ENCODE data around the gene NR1H2.
"Not testable (repeated sequence)": the region's sequence is repeated elsewhere in the genome, so short reads cannot be mapped to it uniquely, and the experiment has no call there.

NR1H2 gene

GRCh38 chr19:50387868-50388245, 11.6 kb downstream of the NR1H2 start:
- Histone ChIP-seq H3K27ac (ENCODE audit: poor library complexity, severe bottlenecking) (no peak overlapping the region), H3K4me1 (ENCODE audit: insufficient read depth, poor library complexity, severe bottlenecking) (no peaks in the 10 kb centered on the region), H3K9me3 (ENCODE audit: severe bottlenecking) (no peaks in the 10 kb centered on the region), H3K4me3 (ENCODE audit: severe bottlenecking) (no peak overlapping the region), H3K36me3 (ENCODE audit: low read depth) (peaks cover 49% of the 10 kb centered on the region), H3K27me3 (ENCODE audit: insufficient read depth, poor library complexity, severe bottlenecking) (no peaks in the 10 kb centered on the region)
- TF ChIP-seq, protein P1, sequence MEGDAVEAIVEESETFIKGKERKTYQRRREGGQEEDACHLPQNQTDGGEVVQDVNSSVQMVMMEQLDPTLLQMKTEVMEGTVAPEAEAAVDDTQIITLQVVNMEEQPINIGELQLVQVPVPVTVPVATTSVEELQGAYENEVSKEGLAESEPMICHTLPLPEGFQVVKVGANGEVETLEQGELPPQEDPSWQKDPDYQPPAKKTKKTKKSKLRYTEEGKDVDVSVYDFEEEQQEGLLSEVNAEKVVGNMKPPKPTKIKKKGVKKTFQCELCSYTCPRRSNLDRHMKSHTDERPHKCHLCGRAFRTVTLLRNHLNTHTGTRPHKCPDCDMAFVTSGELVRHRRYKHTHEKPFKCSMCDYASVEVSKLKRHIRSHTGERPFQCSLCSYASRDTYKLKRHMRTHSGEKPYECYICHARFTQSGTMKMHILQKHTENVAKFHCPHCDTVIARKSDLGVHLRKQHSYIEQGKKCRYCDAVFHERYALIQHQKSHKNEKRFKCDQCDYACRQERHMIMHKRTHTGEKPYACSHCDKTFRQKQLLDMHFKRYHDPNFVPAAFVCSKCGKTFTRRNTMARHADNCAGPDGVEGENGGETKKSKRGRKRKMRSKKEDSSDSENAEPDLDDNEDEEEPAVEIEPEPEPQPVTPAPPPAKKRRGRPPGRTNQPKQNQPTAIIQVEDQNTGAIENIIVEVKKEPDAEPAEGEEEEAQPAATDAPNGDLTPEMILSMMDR (IDR thresholded peaks at IDR 0.05; ENCODE audit: poor library complexity, severe bottlenecking), result no peak
- ATAC-seq (ENCODE audit: low read depth), result no peak
- DNase-seq (ENCODE audit: low spot score), result no peak

DNA sequence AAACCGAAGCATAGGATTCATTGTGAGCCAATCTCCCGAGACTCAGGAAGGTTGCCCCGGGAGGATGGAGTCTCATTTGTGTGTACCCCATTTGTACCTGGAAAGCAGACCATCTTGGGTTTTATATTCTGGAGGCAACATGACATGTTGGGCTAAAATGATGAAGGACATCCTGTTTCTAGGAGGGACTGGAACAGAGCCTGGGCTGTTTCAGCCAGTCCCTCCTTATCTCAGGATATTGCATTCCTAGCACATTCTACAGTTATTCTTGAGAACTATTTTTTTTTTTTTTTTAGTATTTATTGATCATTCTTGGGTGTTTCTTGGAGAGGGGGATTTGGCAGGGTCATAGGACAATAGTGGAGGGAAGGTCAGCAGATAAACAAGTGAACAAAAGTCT, 14.0 kb downstream of the NR1H2 start:
- not testable (repeated sequence) for DNase-seq (ENCODE audit: low spot score); H3K27me3 ChIP-seq (ENCODE audit: insufficient read depth, poor library complexity, severe bottlenecking); H3K27ac ChIP-seq (ENCODE audit: poor library complexity, severe bottlenecking); H3K4me3 ChIP-seq (ENCODE audit: severe bottlenecking); ATAC-seq (ENCODE audit: low read depth); H3K9me3 ChIP-seq (ENCODE audit: severe bottlenecking); H3K4me1 ChIP-seq (ENCODE audit: insufficient read depth, poor library complexity, severe bottlenecking)
- peaks cover 65% of the 10 kb centered on the region for H3K36me3 ChIP-seq (ENCODE audit: low read depth)

DNA sequence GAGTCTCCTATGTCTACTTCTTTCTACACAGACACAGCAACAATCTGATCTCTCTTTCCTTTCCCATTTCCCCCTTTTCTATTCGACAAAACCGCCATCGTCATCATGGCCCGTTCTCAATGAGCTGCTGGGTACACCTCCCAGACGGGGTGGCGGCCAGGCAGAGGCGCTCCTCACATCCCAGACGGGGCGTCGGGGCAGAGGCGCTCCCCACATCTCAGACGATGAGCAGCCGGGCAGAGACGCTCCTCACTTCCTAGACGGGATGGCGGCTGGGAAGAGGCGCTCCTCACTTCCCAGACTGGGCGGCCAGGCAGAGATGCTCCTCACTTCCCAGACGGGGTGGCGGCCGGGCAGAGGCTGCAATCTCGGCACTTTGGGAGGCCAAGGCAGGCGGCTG, 14.7 kb downstream of the NR1H2 start:
- ATAC-seq (ENCODE audit: low read depth); H3K27ac ChIP-seq (ENCODE audit: poor library complexity, severe bottlenecking); H3K4me1 ChIP-seq (ENCODE audit: insufficient read depth, poor library complexity, severe bottlenecking); H3K4me3 ChIP-seq (ENCODE audit: severe bottlenecking); DNase-seq (ENCODE audit: low spot score); H3K9me3 ChIP-seq (ENCODE audit: severe bottlenecking); H3K27me3 ChIP-seq (ENCODE audit: insufficient read depth, poor library complexity, severe bottlenecking): not testable (repeated sequence)
- peaks cover 65% of the 10 kb centered on the region for H3K36me3 ChIP-seq (ENCODE audit: low read depth)

GRCh38 chr19:50392759-50393158, 16.5 kb downstream of the NR1H2 start:
- Histone ChIP-seq H3K4me3 (ENCODE audit: severe bottlenecking) (no peak overlapping the region), H3K9me3 (ENCODE audit: severe bottlenecking) (no peaks in the 10 kb centered on the region), H3K27me3 (ENCODE audit: insufficient read depth, poor library complexity, severe bottlenecking) (no peaks in the 10 kb centered on the region), H3K4me1 (ENCODE audit: insufficient read depth, poor library complexity, severe bottlenecking) (no peaks in the 10 kb centered on the region), H3K36me3 (ENCODE audit: low read depth) (peaks cover 54% of the 10 kb centered on the region), H3K27ac (ENCODE audit: poor library complexity, severe bottlenecking) (no peak overlapping the region)
- no peak for DNase-seq (ENCODE audit: low spot score)
- TF ChIP-seq, protein P1 (IDR thresholded peaks at IDR 0.05; ENCODE audit: poor library complexity, severe bottlenecking), result no peak
- no peak for ATAC-seq (ENCODE audit: low read depth)

GRCh38 chr19:50393589-50393988, 17.3 kb downstream of the NR1H2 start:
- H3K27ac ChIP-seq (ENCODE audit: poor library complexity, severe bottlenecking), result no peak overlapping the region
- H3K4me1 ChIP-seq (ENCODE audit: insufficient read depth, poor library complexity, severe bottlenecking), result no peaks in the 10 kb centered on the region
- H3K27me3 ChIP-seq (ENCODE audit: insufficient read depth, poor library complexity, severe bottlenecking), result no peaks in the 10 kb centered on the region
- peaks cover 46% of the 10 kb centered on the region for H3K36me3 ChIP-seq (ENCODE audit: low read depth)
- TF ChIP-seq, protein P1 (IDR thresholded peaks at IDR 0.05; ENCODE audit: poor library complexity, severe bottlenecking), result no peak
- ATAC-seq (ENCODE audit: low read depth) (no peak), DNase-seq (ENCODE audit: low spot score) (no peak)
- no peaks in the 10 kb centered on the region for H3K9me3 ChIP-seq (ENCODE audit: severe bottlenecking)
- H3K4me3 ChIP-seq (ENCODE audit: severe bottlenecking), result no peak overlapping the region

GRCh38 chr19:50394017-50394416, 17.8 kb downstream of the NR1H2 start:
- Histone ChIP-seq H3K4me3 (ENCODE audit: severe bottlenecking) (no peak overlapping the region), H3K27ac (ENCODE audit: poor library complexity, severe bottlenecking) (no peak overlapping the region), H3K36me3 (ENCODE audit: low read depth) (peaks cover 46% of the 10 kb centered on the region), H3K9me3 (ENCODE audit: severe bottlenecking) (no peaks in the 10 kb centered on the region), H3K27me3 (ENCODE audit: insufficient read depth, poor library complexity, severe bottlenecking) (no peaks in the 10 kb centered on the region), H3K4me1 (ENCODE audit: insufficient read depth, poor library complexity, severe bottlenecking) (no peaks in the 10 kb centered on the region)
- TF ChIP-seq, protein P1 (IDR thresholded peaks at IDR 0.05; ENCODE audit: poor library complexity, severe bottlenecking), result no peak
- DNase-seq (ENCODE audit: low spot score) (no peak), ATAC-seq (ENCODE audit: low read depth) (no peak)

Data from RWPE2 (cell line).